HG03066 (cell line): ENCODE results near the gene ALMS1.
"Not testable (repeated sequence)": the region's sequence is repeated elsewhere in the genome, so short reads cannot be mapped to it uniquely, and the experiment has no call there.

Experiments used
- ATAC-seq: cut with Tn5 transposase; IDR thresholded peaks from one replicate; pipeline ENCODE4 v1.9.1; 2021; ENCODE audit warnings: low read depth; ENCODE audit not compliant: unreplicated experiment

The ALMS1 gene

DNA sequence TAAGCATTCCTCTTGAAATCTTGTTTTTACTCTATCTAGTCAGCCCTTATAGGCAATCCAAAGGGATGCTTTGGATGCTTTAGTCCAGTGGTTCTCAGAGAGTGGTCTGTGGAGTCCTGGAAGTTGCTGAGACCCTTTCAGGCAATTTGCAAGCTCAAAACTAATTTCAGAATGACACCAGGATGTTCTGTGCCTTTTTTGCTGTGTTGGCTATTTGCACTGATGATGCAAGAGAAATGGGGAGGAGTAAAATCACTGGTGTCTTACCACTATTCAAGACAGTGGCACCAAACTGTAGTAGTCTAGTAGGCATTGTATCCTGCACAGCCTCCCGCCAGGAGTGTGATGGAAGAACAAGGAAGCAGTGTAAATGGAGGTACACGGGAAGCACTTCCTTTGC lies 219.0 kb downstream of the ALMS1 start:
- not testable (repeated sequence) for ATAC-seq

DNA sequence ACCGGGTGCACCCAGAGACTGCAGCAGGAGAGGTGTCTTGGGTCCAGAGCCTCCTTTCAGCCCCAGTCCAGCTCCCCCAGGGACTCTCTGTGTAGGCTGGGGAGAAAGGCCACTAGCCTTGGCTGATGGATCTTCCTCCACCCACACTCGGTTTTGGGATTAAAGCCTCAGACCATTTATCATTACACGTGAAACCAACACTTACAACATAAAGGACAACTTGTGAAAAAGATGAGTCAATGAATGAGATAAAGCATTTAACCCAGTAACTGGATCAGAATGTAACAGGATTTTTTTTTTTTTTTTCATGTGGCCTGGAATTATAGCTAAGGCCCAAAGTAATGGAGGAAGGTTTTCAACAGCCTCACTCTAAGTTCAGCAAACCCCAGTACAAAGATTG lies 224.5 kb downstream of the ALMS1 start:
- ATAC-seq: no peak

DNA sequence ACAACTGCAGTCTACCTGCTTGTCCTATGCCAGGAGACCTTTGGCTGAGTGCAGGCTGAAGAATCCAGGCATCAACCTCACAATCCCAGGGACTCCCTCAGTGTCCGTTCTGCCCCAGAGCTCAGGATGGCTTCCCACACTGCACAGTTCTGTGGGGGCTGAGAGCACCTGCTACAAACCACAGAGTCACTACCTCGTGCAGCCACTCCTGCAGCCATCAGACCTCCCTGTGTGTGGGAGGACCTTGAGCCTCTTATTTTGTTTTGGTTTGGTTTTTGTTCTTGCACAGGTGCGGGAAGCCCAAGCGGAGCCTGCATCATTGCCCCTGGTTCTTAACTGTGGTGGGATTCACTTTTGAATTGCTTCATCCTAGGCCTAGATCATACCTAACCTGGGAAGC lies 225.6 kb downstream of the ALMS1 start:
- no peak for ATAC-seq

DNA sequence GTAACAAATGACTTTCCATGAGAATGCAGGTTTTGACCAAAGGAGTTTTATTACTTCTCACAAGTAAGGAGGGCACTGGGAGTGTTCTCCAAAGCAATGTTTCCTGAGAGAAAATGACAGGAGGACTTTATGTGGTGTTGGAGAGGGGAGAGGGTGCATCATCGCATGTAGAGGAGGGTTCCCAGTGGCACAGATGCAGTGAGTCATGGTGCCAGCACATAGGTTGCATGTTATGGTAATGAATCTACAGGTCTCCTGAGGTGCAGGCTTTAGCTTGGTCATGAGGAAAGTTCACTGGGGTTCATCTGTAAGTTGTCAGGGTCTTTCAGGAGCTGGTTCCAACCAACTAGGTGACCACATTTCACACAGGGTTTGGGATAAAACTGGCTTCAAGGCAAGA lies 226.2 kb downstream of the ALMS1 start:
- no peak for ATAC-seq

DNA sequence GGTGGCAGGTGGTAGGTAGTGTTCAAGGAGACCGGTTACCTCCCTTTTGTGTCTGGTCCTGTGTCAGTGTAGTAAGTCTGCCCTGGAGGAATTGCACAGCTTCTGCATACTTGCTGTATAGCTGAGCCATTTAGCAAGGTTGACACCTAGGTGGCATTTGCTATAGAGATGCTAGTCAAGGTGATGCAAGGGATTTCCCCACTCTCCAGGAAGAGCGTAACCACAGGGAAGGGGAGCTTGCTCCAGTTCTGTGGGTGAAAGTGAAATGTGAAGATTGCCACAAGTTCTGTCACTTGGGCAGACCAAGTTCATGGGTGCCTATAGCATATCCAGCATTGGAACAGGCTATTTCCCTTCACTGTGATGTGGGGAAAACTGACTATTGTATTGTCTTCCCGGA lies 228.5 kb downstream of the ALMS1 start:
- no peak for ATAC-seq

DNA sequence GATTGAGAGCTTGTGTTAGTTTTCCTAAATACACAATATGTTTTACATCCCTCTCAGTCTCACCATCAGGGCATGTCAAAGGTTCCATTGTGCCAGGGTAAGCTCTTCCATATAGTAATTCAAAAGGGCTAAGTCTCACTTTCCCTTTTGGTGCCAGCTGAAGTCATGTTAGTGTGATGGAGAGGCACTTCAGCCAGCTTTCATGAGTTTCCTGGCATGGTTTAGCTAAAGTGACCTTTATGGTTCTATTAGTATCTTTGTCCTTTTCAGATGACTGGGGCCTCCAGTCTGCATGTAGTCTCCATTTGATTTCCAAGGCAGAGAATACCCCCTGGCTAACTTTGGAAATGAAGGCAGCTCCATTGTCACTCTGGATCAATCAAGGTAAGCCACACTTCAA lies 229.4 kb downstream of the ALMS1 start:
- ATAC-seq: no peak

DNA sequence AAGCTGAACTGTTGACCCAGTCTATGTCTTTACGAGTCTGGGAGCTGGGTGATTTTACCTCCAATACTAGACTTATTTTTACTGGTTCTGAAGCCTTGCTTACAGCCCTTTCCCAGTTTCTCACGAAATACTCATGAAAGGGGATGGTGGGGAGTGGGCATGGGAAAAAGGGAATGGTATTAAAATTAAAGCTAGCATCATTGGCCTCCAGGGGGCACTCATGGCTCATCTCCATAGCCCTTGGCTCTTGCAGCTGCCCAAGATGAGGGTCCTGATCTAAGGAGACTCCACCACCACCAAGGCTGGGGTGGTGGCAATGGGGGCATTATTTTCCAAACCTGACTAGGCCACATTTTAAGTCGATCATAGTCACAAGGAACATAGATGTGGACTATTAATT lies 234.3 kb downstream of the ALMS1 start:
- ATAC-seq: not testable (repeated sequence)

DNA sequence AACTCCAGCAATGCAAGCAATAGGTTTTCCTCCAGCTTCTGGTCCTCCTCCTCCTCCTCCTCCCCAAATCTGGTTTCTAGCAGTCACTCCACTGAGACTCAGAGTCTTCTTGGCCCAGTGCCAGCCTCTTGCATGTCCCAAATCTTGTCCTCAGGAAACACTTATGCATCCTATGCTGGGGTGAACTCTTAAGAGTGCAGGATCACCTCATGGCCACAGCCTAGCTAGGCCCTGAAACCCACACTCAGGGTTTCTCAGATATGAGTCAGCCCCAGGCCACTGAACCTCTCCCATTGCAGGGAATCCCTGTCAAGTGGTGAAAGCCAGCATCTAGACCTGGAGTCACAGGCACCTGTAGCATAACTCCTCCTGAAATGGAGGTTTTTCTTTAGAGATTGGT lies 238.4 kb downstream of the ALMS1 start:
- ATAC-seq: not testable (repeated sequence)

DNA sequence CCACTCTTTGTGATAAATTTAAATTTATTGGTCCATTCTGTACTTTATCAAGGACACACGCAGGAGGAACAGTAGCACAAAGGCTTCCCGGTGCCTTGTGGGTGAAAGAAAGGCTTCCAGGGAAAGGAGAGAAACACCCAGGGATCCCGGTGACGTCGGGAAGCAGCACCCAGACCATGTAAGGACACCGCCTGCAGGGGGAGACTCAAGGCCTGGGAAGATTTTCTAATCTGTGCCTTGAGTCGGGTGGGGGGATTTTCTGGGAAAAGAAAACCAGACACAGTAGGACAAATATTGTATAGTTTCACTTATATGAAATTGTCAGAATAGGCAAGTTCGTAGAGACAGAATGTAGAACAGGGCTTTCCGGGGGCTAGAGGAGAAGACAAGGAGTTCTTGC lies 239.0 kb downstream of the ALMS1 start:
- ATAC-seq: not testable (repeated sequence)

DNA sequence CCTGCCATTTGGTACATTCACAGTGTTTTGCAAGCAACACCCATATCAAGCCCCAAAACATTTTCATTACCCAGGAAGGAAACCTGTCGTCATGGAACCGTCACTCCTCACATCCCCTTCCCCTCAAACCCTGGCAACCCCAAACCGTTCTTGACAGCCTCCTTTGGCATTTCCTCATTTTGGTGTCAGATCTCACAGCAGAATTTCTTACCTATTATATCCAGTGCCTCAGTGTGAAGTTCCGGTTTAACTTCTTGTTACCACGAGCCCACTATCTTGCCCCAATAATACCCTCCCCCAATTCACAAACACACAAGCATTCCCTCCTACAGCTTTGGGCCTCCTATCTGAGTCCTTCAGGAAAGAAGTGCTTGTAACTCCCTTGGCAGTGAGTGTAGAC lies 240.6 kb downstream of the ALMS1 start:
- ATAC-seq: not testable (repeated sequence)

DNA sequence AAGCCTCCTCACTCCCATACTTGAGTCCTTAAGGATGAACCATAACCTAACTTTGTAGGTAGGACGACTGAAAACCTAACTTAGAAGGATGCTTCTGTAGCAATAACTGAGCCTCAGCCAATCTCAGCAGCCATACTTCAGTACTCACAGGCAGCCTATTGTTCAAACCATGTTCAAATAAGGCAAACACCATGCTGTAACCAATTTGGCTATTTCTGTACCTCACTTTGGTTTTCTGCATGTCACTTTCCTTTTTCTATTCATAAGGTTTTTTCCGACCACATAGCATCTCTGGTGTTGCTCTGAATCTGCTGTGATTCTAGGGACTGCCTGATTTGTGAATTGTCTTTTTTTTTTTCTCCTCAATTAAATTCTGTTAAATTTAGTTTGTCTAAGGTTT lies 242.9 kb downstream of the ALMS1 start:
- not testable (repeated sequence) for ATAC-seq

DNA sequence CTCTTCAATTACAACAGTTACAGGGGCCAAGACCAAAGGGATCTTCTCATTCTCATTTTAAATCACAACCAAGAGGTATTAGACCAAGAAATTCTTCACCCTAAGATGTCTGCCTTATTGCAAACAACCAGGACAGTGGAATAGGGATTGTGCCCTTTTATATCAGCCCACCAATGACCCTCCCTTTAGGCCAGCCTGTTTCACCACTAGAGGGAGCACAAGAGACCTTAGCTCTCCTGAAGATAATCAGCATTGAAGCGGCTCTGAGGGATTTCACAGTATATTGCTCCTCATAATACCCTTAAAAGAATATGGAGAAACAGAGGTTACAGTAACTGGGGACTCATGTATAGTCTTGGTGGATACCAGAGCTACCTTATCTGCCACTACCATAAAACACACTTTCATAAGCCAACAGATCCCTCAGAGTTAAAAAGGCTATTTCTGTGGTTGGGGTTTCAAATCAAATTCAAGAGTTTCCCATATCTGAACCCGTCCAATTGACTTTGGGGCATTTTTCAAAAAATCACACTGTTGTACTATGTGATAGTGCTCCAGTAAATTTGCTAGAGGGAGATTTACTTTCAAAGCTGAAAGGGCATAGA lies 245.1 kb downstream of the ALMS1 start:
- not testable (repeated sequence) for ATAC-seq

DNA sequence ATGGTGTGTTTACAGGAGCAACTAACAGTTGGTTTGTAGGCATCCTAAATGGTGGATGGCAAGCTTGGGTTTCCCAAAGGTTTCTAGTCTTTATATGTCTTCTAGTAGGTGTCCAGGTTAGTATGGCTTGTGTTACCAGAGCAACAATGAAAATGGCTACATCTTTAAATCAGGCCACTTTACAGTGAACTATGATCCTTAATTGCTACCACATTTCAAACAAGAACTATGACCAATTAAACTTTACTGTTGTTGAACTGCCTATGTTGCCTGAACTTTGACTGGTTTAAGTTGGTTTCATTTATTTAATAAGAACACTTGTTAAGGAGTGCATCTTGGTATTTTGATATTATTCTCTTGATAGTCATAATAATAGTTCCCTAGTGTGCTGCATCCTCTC lies 251.3 kb downstream of the ALMS1 start:
- not testable (repeated sequence) for ATAC-seq

DNA sequence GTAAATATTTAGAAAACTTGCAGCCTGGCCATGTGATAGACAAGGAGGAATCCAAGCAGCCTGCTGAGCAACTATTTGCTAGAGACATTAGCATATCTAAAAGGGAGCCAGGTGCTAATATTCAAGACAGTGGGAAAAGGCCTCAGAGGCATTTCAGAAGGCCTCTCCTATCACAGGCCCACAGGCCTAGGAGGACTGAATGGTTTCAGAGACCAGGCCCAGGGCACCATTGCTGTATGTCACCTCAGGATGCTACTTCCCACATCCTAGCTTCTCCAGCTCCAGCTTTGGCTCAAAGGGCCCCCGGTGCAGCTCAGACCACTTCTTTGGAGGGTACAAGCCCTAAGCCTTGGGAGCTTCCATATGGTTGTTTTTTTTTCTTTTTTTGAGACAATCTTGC lies 252.8 kb downstream of the ALMS1 start:
- no peak for ATAC-seq

DNA sequence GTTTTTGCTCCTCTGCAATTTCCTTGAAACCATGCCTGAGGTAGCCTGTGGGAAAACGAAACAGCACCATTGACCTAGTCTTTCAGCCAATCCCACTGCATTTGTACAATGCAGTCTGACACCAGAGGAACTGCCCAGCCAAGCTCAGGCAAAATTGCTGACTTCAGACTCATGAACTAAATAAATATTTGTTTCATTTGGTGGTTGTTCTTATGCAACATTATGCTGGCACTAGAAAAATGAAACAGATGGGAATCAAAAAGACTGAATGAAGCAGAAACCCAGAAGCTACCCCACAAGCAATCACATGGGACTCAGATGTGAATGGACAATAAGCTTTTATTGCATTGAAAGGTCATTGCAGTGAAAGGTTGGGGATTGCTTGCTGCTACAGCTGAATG lies 254.9 kb downstream of the ALMS1 start:
- no peak for ATAC-seq

DNA sequence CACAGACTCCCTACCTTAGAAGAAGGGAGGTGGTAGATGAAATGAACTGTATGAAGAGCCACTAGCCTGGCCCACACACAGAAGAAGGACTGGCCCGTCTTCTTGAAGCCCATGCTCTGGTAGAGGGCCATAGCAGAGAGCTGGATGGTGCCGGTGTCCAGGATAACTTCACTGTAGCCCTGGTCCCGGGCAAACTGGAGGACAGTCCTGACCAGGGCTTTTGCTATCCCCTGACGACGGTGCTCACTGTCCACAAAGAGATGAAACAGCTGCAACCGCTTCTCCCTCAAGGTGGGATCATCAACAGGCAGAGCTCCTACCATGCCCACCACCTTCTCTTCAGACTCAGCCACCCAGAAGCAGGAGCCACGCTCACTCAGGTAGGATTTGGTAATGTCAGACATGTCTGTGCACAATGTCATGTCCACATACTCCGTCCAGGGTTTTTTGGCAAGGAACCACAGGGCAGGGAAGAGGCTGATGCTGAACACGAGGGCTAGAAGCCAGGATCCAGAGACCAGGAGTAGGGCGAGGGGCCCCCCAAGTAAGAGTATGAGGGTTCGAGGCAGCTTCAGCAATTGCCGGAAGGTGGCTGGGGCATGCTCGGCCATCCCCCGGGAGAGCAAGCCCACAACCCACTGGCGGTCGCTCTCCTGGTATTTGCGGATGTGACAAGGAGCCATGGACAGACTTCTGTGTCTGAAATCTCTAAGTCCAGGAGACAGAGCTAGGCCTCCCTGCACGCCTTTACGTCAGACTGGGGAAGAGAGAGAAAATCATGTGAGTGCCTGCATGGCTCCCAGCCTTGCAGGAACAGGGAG lies 255.5 kb downstream of the ALMS1 start:
- no peak for ATAC-seq

DNA sequence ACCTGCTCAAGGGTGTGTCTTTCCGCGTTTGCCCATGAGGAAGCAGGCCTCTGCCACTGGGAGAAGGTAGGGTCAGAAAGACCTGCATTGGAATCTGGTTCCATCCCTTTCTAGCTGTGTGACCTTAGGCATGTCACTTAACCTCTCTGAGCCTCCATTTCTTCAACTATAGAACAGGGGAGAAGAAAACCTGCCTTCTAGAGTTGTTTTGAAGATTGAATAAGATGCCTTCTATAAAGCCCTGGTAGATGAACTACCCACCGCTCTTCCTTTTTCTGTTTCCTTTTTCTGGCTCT lies 256.1 kb downstream of the ALMS1 start:
- ATAC-seq: no peak

DNA sequence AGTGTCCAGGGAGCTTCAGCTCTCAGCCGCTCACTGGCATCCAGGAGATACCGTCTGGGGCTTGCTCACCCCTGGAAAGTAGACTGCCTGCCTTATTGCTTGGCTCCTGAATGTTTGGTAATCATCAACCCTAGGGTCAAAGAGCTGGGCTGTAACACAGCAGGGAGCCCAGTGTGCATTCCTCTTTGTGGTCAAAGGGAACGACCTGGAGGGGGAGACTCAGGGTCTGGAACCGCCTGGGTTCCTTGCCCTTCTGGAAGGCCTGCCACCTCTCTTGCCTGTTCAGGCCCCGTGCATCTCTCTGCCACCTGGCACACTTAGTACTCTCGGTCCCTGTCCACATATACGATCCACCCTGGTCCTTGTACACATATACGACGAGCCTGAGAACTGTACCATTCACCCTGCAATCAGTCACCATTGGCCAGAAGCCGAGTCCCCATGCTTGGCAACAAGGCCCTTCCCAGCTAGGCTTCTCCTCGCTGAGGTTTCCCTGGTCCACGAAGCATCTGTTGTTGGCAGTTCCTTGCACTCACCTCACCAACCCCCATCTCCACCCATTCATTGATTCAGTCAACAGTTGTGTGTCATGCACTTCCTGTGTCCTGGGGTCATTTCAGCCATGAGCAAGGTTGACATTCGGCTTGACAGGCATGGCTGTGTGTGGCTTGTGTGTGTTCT lies 256.8 kb downstream of the ALMS1 start, which contains the start of gene NAT8:
NAT8 (minus strand) TSS at position 85 of the 681 bp plus-strand sequence. CDS start 794 bp downstream, outside the sequence.
- ATAC-seq: no peak

DNA sequence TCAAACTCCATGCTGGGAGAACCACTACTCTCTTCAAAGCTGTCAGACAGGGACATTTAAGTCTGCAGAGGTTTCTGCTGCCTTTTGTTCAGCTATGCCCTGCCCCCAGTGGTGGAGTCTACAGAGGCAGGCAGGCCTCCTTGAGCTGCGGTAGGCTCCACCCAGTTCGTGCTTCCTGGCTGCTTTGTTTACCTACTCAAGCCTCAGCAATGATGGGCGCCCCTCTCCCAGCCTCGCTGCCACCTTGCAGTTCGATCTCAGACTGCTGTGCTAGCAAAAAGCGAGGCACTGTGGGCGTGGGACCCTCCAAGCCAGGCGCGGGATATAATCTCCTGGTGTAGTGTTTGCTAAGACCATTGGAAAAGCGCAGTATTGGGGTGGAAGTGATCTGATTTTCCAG lies 262.1 kb downstream of the ALMS1 start:
- not testable (repeated sequence) for ATAC-seq

DNA sequence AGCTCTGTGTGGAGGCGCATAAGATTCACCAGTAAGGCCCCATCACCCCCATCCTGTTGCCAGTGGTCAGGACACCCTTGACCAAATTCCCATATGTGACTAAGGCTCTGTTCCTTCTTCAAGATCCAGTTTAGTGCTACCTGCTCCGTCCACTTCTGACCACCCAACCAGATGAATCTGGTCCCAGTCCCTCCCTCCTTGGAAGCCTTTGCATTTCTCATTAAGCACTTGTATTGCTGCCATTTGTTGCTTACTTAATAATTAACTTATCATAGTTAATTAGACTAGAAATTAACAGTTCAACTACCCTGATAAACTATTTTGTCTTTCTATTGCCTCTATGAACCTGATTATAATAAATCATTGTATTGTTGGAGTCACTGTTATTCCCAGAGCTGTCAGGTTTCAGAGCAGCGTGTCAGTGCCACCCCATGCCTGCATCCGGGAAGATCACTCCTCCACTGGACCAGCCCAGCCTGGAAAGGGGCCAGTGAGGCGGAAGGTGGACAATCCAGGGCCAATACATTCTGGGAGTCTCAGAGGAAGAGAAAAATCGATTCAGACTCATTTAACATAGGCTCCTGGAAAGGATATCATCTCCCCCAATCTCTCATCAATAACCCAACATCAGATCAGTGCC lies 266.1 kb downstream of the ALMS1 start:
- ATAC-seq: no peak

DNA sequence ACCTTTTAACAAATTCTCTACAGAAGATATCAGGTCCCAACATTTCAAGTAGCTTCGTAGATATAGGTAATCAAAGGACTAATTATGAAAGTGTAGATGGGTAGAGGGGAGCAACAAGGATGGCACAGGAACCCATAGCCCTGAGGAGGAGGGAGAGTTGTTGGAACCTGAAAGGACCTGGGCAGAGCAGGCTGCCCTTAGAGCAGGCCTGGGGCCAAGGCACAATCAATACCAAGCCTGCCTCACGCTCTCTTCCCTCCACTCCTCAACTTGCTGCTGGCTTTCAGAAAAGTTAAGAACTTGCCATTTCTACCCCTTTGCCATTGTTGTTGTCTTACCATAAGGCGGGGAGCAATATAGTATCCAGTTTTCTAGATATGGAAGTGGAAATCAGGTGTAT lies 266.7 kb downstream of the ALMS1 start:
- ATAC-seq: no peak
